SK-N-SH (cell line): Measurements from ENCODE around the gene FAM217A. TPM values are rescaled to one million over a fixed set of nuclear protein-coding genes. Genes with fewer than 3 reads are reported as not detected.

ENCODE experiments used
- CHD2 ChIP-seq: fragments of 150-350 bp; IDR thresholded peaks from 2 replicates; pipeline ENCODE4 v1.6.1; 2018; ENCODE audit warnings: low read length; ENCODE audit not compliant: partially characterized antibody
- CTCF ChIP-seq: fragments of 200-600 bp; sonication (generic); IDR thresholded peaks from 2 replicates; pipeline ENCODE4 v1.6.1; 2017; ENCODE audit warnings: antibody characterized with exemption, mild to moderate bottlenecking, moderate library complexity
- ELF1 ChIP-seq: IDR thresholded peaks from 2 replicates; pipeline ENCODE4 v1.4.0; 2012
- FOSL2 ChIP-seq: IDR thresholded peaks from 2 replicates; pipeline ENCODE4 v1.4.0; 2012; ENCODE audit warnings: low read depth, mild to moderate bottlenecking, moderate library complexity, borderline replicate concordance
- FOXJ3 ChIP-seq: sonication (generic); formaldehyde crosslinking; IDR thresholded peaks from 2 replicates; pipeline ENCODE4 v1.5.1; 2020; ENCODE audit warnings: mild to moderate bottlenecking, missing genetic modification reagents
- GABPA ChIP-seq: IDR thresholded peaks from 2 replicates; pipeline ENCODE4 v1.4.0; 2012; ENCODE audit warnings: low read depth, mild to moderate bottlenecking
- IRF3 ChIP-seq: fragments of 150-350 bp; IDR thresholded peaks from 2 replicates; pipeline ENCODE4 v1.6.1; 2016; ENCODE audit warnings: mild to moderate bottlenecking, low read depth, low read length
- MAX ChIP-seq: IDR thresholded peaks from 2 replicates; pipeline ENCODE4 v1.4.0; 2012; ENCODE audit warnings: low read depth
- MXI1 ChIP-seq: IDR thresholded peaks from 2 replicates; pipeline ENCODE4 v1.6.1; 2012; ENCODE audit warnings: mild to moderate bottlenecking, low read depth, low read length, improper control_type of control experiment
- NRF1 ChIP-seq: IDR thresholded peaks from 2 replicates; pipeline ENCODE4 v1.6.1; 2012; ENCODE audit warnings: low read depth, mild to moderate bottlenecking, low read length
- RAD21 ChIP-seq: IDR thresholded peaks from 2 replicates; pipeline ENCODE4 v1.6.1; 2012; ENCODE audit warnings: mild to moderate bottlenecking, low read length
- REST ChIP-seq: IDR thresholded peaks from 2 replicates; pipeline ENCODE4 v1.6.1; 2012; ENCODE audit warnings: mild to moderate bottlenecking, low read depth, low read length, moderate library complexity
- USF1 ChIP-seq: IDR thresholded peaks from 2 replicates; pipeline ENCODE4 v1.4.0; 2012; ENCODE audit warnings: low read depth, borderline replicate concordance
- ZBTB33 ChIP-seq: IDR thresholded peaks from 2 replicates; pipeline ENCODE4 v1.4.0; 2012; ENCODE audit warnings: low read depth, borderline replicate concordance
- polyA plus RNA-seq, 3 experiments: library from polyadenylated mRNA; depleted of rRNA; stranded (reverse); fragments of >200 nt; gene quantifications; 2 replicates each; pipeline ENCODE4 v1.2.3, GENCODE V29; 2012

Gene FAM217A
- polyA plus RNA-seq, 1 of the 3 experiments (the other 2 are of a cell fraction), result not detected

- TF ChIP-seq ZBTB33, result no peak
- TF ChIP-seq CTCF, result peak; percentile 42
- peak; percentile 11; the same call in 1 of the 2 replicates for TF ChIP-seq USF1
- TF ChIP-seq ELF1, result peak; percentile 84
- no peak for TF ChIP-seq IRF3
- TF ChIP-seq NRF1, result peak; percentile 78
- TF ChIP-seq MAX, result peak; percentile 91
- TF ChIP-seq GABPA, result peak; percentile 96
- peak; percentile 91 for TF ChIP-seq CHD2
- TF ChIP-seq REST, result no peak
- TF ChIP-seq FOXJ3 (CRISPR knock-in tag), result no peak
- TF ChIP-seq MXI1, result peak; percentile 84
- TF ChIP-seq FOSL2, result no peak
- TF ChIP-seq RAD21, result no peak; the same call in 1 of the 2 replicates
- TF ChIP-seq, all 33 proteins: peak for 13
These were observed 57.6 kb downstream of the FAM217A start (continued) for GRCh38 chr6:4021133-4021853.
